Activated B cell treated with CpG ODN at 0.5 μM for 24 hours (primary cell): ENCODE results near the gene GSPT1. TPM values are rescaled to one million over a fixed set of nuclear protein-coding genes. Genes with fewer than 3 reads are reported as not detected.
"Not testable (repeated sequence)": the region's sequence is repeated elsewhere in the genome, so short reads cannot be mapped to it uniquely, and the experiment has no call there.

Source experiments
- ATAC-seq: fragments of 200-7000 bp; cut with Tn5 transposase; one replicate; pipeline ENCODE4 v1.10.0; 2021; ENCODE audit warnings: low read depth, mild to moderate bottlenecking, moderate library complexity
- CTCF ChIA-PET: fragments of 350-600 bp; sonication (Branson Sonifier 250); formaldehyde crosslinking; loops from one replicate; lab custom pipeline; 2021; ENCODE audit warnings: antibody characterized with exemption; lab: Charles Lee
- POLR2A ChIA-PET: fragments of 350-600 bp; sonication (Branson Sonifier 250); formaldehyde crosslinking; loops from one replicate; lab custom pipeline; 2021; ENCODE audit warnings: antibody characterized with exemption; lab: Charles Lee
- DNase-seq: peaks from one replicate; pipeline ENCODE4 v3.0.0; 2022
- H3K27ac Mint-ChIP-seq: one replicate; pipeline ENCODE4 v1.8.0; 2020; ENCODE audit warnings: mixed read lengths
- H3K27me3 Mint-ChIP-seq: one replicate; pipeline ENCODE4 v1.8.0; 2021; ENCODE audit warnings: mixed read lengths
- H3K36me3 Mint-ChIP-seq: one replicate; pipeline ENCODE4 v1.8.0; 2021; ENCODE audit warnings: low read depth, mixed read lengths
- H3K4me1 Mint-ChIP-seq: one replicate; pipeline ENCODE4 v1.8.0; 2021; ENCODE audit warnings: mixed read lengths
- H3K4me3 Mint-ChIP-seq: one replicate; pipeline ENCODE4 v1.8.0; 2020; ENCODE audit warnings: mild to moderate bottlenecking, mixed read lengths
- H3K9me3 Mint-ChIP-seq: one replicate; pipeline ENCODE4 v1.8.0; 2020; ENCODE audit warnings: mixed read lengths
- CTCF ChIP-seq: fragments of 200-600 bp; IDR thresholded peaks from one replicate; pipeline ENCODE4 v1.8.0; 2022; ENCODE audit warnings: antibody characterized with exemption, mild to moderate bottlenecking
- intact Hi-C: fragments of 100-400 bp; cut with micrococcal nuclease; formaldehyde crosslinking; loops from one replicate; pipeline ENCODE4 v1.15.1; 2024
- total RNA-seq: library from RNA; stranded (reverse); gene quantifications from 2 replicates; pipeline ENCODE4 v1.2.3, GENCODE V29; 2022

GSPT1 gene
- 99.9 and 101 TPM in 2 replicates for total RNA-seq

GRCh38 chr16:11915644-11916523 lies at the start of gene GSPT1:
Gene GSPT1, minus strand, starts transcription at chr16:11915956. Its CDS starts 236 bp downstream, at chr16:11915720.
- Mint-ChIP-seq H3K4me3 (peak within 1 kb of the TSS; percentile 89), H3K9me3 (no peaks in the 10 kb centered on the region), H3K27ac (peak within 1 kb of the TSS; percentile 89), H3K36me3 (peaks cover 13% of the 10 kb centered on the region), H3K4me1 (peaks cover 31% of the 10 kb centered on the region), H3K27me3 (peaks cover 4% of the 10 kb centered on the region)
- DNase-seq (peak; percentile 98), ATAC-seq (peak; percentile 93)
- POLR2A ChIA-PET: interaction anchor here (0.6 to 1.6 kb wide), 4 partner anchors 10 to 173 kb away, joined by 4 to 7 read pairs (median 6); partner anchors contain the start of genes RSL1D1 and TXNDC11
- no peak for TF ChIP-seq CTCF
- intact Hi-C loops: loop anchor here (1.0 to 5.0 kb wide), 6 partner anchors 61 to 969 kb away; partner anchors contain the start of genes CPPED1, RSL1D1, SNX29 and SOCS1
- CTCF ChIA-PET: interaction anchor here (2.1 kb wide), 1 partner anchor 152 kb away, joined by 7 read pairs; no protein-coding TSS in a partner anchor

- peaks cover 10% of the 10 kb centered on the region for H3K36me3 Mint-ChIP-seq
- H3K4me1 Mint-ChIP-seq: peaks cover 72% of the 10 kb centered on the region
- DNase-seq (no peak), ATAC-seq (peak; percentile 64)
- H3K9me3 Mint-ChIP-seq: no peaks in the 10 kb centered on the region
- intact Hi-C loops: loop anchor here (1.0 to 5.0 kb wide), 3 partner anchors 16 to 102 kb away; no protein-coding TSS in a partner anchor
- peak within 1 kb of the TSS; percentile 90 for H3K27ac Mint-ChIP-seq
- H3K27me3 Mint-ChIP-seq: no peaks in the 10 kb centered on the region
- peak within 1 kb of the TSS; percentile 80 for H3K4me3 Mint-ChIP-seq
- ChIA-PET POLR2A (interaction anchor here (0.7 to 4.4 kb wide), 5 partner anchors 14 to 71 kb away, joined by 3 to 97 read pairs (median 4); partner anchors contain the start of genes GSPT1 and SNX29), CTCF (interaction anchor here (0.9 to 3.3 kb wide), 4 partner anchors 12 to 130 kb away, joined by 3 to 13 read pairs (median 6); partner anchors contain the start of gene SNX29)
- no peak for TF ChIP-seq CTCF
Observed at GRCh38 chr16:11964761-11965551, 49.2 kb upstream of the GSPT1 start, which contains the start of gene TNFRSF17. Gene TNFRSF17, plus strand, starts transcription at chr16:11965210. Its CDS starts 115 bp downstream, at chr16:11965325.

GRCh38 chr16:11963706-11964105 lies 48.0 kb upstream of the GSPT1 start:
- no peak for TF ChIP-seq CTCF
- Mint-ChIP-seq H3K4me1 (peaks cover 75% of the 10 kb centered on the region), H3K36me3 (peaks cover 8% of the 10 kb centered on the region), H3K9me3 (no peaks in the 10 kb centered on the region), H3K27me3 (no peaks in the 10 kb centered on the region), H3K4me3 (peak overlapping the region; percentile 53), H3K27ac (peak overlapping the region; percentile 90)
- CTCF ChIA-PET: interaction anchor here (1.5 kb wide), 1 partner anchor 15 kb away, joined by 8 read pairs; no protein-coding TSS in a partner anchor
- POLR2A ChIA-PET: interaction anchor here (0.7 to 4.4 kb wide), 3 partner anchors 15 to 72 kb away, joined by 3 to 97 read pairs (median 5); partner anchors contain the start of gene SNX29
- DNase-seq (no peak), ATAC-seq (no peak)
- intact Hi-C loops: loop anchor here (2.0 kb wide), 1 partner anchor 71 kb away; no protein-coding TSS in a partner anchor

GRCh38 chr16:11962978-11963377 lies 47.2 kb upstream of the GSPT1 start:
- ATAC-seq, H3K36me3 Mint-ChIP-seq, intact Hi-C loops, H3K4me3 Mint-ChIP-seq, H3K9me3 Mint-ChIP-seq, DNase-seq, H3K27me3 Mint-ChIP-seq: not testable (repeated sequence)
- H3K4me1 Mint-ChIP-seq: peaks cover 72% of the 10 kb centered on the region
- POLR2A ChIA-PET: interaction anchor here (0.7 to 4.4 kb wide), 3 partner anchors 16 to 105 kb away, joined by 3 to 97 read pairs (median 3); partner anchors contain the start of gene SNX29
- H3K27ac Mint-ChIP-seq: peak overlapping the region; percentile 90
- CTCF ChIA-PET: interaction anchor here (1.0 kb wide), 1 partner anchor 105 kb away, joined by 3 read pairs; no protein-coding TSS in a partner anchor

GRCh38 chr16:11962457-11962856 lies 46.7 kb upstream of the GSPT1 start:
- H3K27ac Mint-ChIP-seq: peak overlapping the region; percentile 61

More at GRCh38 chr16:11962457-11962856, 46.7 kb upstream of the GSPT1 start:
- H3K4me3 Mint-ChIP-seq, H3K9me3 Mint-ChIP-seq, DNase-seq, ATAC-seq, H3K36me3 Mint-ChIP-seq, H3K27me3 Mint-ChIP-seq, intact Hi-C loops: not testable (repeated sequence)
- H3K4me1 Mint-ChIP-seq: peaks cover 67% of the 10 kb centered on the region
- ChIA-PET POLR2A (interaction anchor here (0.6 to 4.4 kb wide), 6 partner anchors 17 to 367 kb away, joined by 3 to 97 read pairs (median 3); partner anchors contain the start of gene SNX29), CTCF (interaction anchor here (1.0 kb wide), 1 partner anchor 105 kb away, joined by 3 read pairs; no protein-coding TSS in a partner anchor)
